ENCODE data around the gene COG2.
"Not testable (repeated sequence)": the region's sequence is repeated elsewhere in the genome, so short reads cannot be mapped to it uniquely, and the experiment has no call there.

The COG2 gene

GRCh38 chr1:230642263-230642959, at the start of gene COG2:
TSS of gene COG2 (plus strand) at chr1:230642481. CDS start at chr1:230642607, 126 bp downstream.
- in situ Hi-C loops (cut with MboI; ENCODE audit: low sequenced_read_pairs), result no loop called here

GRCh38 chr1:230592848-230593414, 49.4 kb upstream of the COG2 start:
- in situ Hi-C loops (cut with MboI; ENCODE audit: low sequenced_read_pairs), result no loop called here

GRCh38 chr1:230594214-230594773, 48.0 kb upstream of the COG2 start:
- in situ Hi-C loops (cut with MboI; ENCODE audit: low sequenced_read_pairs), result no loop called here

GRCh38 chr1:230595181-230595580, 47.1 kb upstream of the COG2 start:
- in situ Hi-C loops (cut with MboI; ENCODE audit: low sequenced_read_pairs), result no loop called here

GRCh38 chr1:230596306-230596705, 46.0 kb upstream of the COG2 start:
- in situ Hi-C loops (cut with MboI; ENCODE audit: low sequenced_read_pairs), result no loop called here

GRCh38 chr1:230598745-230599144, 43.5 kb upstream of the COG2 start:
- in situ Hi-C loops (cut with MboI; ENCODE audit: low sequenced_read_pairs), result no loop called here

- in situ Hi-C loops (cut with MboI; ENCODE audit: low sequenced_read_pairs), result no loop called here
Observed at GRCh38 chr1:230599926-230600656, 42.2 kb upstream of the COG2 start.

- in situ Hi-C loops (cut with MboI; ENCODE audit: low sequenced_read_pairs), result not testable (repeated sequence)
Observed at GRCh38 chr1:230600657-230601400, 41.5 kb upstream of the COG2 start.

- in situ Hi-C loops (cut with MboI; ENCODE audit: low sequenced_read_pairs), result no loop called here
Observed at GRCh38 chr1:230609208-230609607, 33.1 kb upstream of the COG2 start.

- in situ Hi-C loops (cut with MboI; ENCODE audit: low sequenced_read_pairs), result no loop called here
Observed at GRCh38 chr1:230610589-230610988, 31.7 kb upstream of the COG2 start.

GRCh38 chr1:230611128-230611877, 31.0 kb upstream of the COG2 start:
- in situ Hi-C loops (cut with MboI; ENCODE audit: low sequenced_read_pairs), result no loop called here

GRCh38 chr1:230611878-230612235, 30.4 kb upstream of the COG2 start:
- in situ Hi-C loops (cut with MboI; ENCODE audit: low sequenced_read_pairs), result no loop called here

- in situ Hi-C loops (cut with MboI; ENCODE audit: low sequenced_read_pairs), result no loop called here
Observed at GRCh38 chr1:230612651-230613050, 29.6 kb upstream of the COG2 start.

- in situ Hi-C loops (cut with MboI; ENCODE audit: low sequenced_read_pairs), result no loop called here
Observed at GRCh38 chr1:230614121-230614520, 28.2 kb upstream of the COG2 start.

- in situ Hi-C loops (cut with MboI; ENCODE audit: low sequenced_read_pairs), result no loop called here
Observed at GRCh38 chr1:230618537-230618936, 23.7 kb upstream of the COG2 start.

GRCh38 chr1:230620649-230621323, 21.5 kb upstream of the COG2 start:
- in situ Hi-C loops (cut with MboI; ENCODE audit: low sequenced_read_pairs), result no loop called here

- in situ Hi-C loops (cut with MboI; ENCODE audit: low sequenced_read_pairs), result no loop called here
Observed at GRCh38 chr1:230621324-230622030, 20.8 kb upstream of the COG2 start.

- in situ Hi-C loops (cut with MboI; ENCODE audit: low sequenced_read_pairs), result no loop called here
Observed at GRCh38 chr1:230622151-230622550, 20.1 kb upstream of the COG2 start.

GRCh38 chr1:230624097-230624713, 18.1 kb upstream of the COG2 start:
- in situ Hi-C loops (cut with MboI; ENCODE audit: low sequenced_read_pairs), result no loop called here
